ENCODE data around the gene CDC7. TPM values are rescaled to one million over a fixed set of nuclear protein-coding genes. Genes with fewer than 3 reads are reported as not detected.

Gene CDC7
- total and polyA plus RNA-seq, 9 of the 15 experiments (the other 6 are each of a cell fraction or from before 2014, with no cell fraction given) = 22.3 to 66.8 (median 44.2) TPM

DNA sequence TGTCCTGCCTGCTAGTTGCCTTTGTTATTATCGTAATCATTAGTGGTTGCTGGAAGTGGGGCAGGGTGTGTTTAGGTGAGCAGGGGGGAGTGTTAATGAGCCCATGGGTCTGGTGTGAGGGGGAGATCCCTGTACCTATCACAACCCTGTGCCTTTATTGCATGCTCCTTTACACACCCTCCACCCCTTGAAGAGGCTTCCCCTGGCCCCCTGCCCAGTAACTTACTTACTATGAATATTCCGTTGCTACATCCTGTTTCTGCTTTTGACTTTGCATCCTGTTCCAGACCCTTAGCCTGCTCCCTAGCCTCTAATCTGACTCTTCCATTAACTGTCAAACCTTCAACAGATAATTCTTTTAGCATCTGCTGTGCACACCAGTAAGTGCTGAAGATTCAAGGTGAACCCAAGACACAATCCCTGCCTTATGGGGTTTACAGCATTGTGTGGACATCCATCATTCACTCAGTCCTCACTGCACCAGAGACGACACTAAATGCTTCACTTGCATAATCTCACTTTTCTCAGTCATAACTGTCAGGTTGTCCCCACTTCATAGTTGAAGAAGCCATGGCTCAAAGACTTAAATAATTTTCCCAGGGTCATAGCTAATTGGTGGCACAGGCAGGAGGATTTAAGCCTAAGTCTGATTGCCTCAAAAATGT, 47.9 kb downstream of the CDC7 start:
- Histone ChIP-seq H3K4me3 (no peak overlapping the region), H3K9ac (ENCODE audit: insufficient read depth in 1 of 2, low read depth in 2 of 2, low read length in 2 of 2) (no peak overlapping the region), H4K20me1 (replicated peaks; ENCODE audit: control insufficient read depth, insufficient read depth, low read length) (no peaks in the 10 kb centered on the region), H2AFZ (ENCODE audit: low read depth, low read length) (no peak overlapping the region), H3K4me2 (ENCODE audit: insufficient read depth, low read length) (no peak overlapping the region), H3K9me3 (replicated peaks; ENCODE audit: control insufficient read depth, insufficient read depth, low read depth, low read length) (no peaks in the 10 kb centered on the region), H3K27me3 (ENCODE audit: control insufficient read depth in 2 of 2, insufficient read depth in 2 of 2, low read length in 2 of 2) (0 out of 5 replicates have a peak, but pooled peaks cover 0 to 6% of the 10 kb centered on the region in 2 experiments), H3K36me3 (ENCODE audit: control insufficient read depth, insufficient read depth, low read length) (no peaks in the 10 kb centered on the region), H3K79me2 (ENCODE audit: control insufficient read depth, insufficient read depth, low read length) (no peaks in the 10 kb centered on the region), H3K27ac (ENCODE audit: extremely low read depth, low read depth, low read length) (no peak overlapping the region), H3K4me1 (replicated peaks in 1 of 2; ENCODE audit: control insufficient read depth in 2 of 2, insufficient read depth in 2 of 2, low read length in 2 of 2) (peaks cover 0 to 9% of the 10 kb centered on the region in 2 experiments; a peak in 1 of 5 replicates), H3K9me1 (ENCODE audit: control insufficient read depth, insufficient read depth, low read length) (no peaks in the 10 kb centered on the region)
- CTCF ChIA-PET (ENCODE audit: low intra/inter-chr PET ratio) = no interaction called here
- no TSS peak for BruUV-seq (replicated peaks)
- intact Hi-C loops (cut with micrococcal nuclease) (no loop called here), in situ Hi-C loops (cut with MboI) (loop anchor here (25.0 kb wide), 1 partner anchor 1064 kb away; no protein-coding TSS in a partner anchor)
- TF ChIP-seq NR1H2 (CRISPR knock-in tag; IDR thresholded peaks at IDR 0.05) (no peak), RCOR1 (IDR thresholded peaks at IDR 0.05; ENCODE audit: borderline replicate concordance in 1 of 2, low read depth in 2 of 2, low read length in 2 of 2) (no peak), ZNF644 (tag; IDR thresholded peaks at IDR 0.05; ENCODE audit: low read depth) (no peak), ZC3H11A (IDR thresholded peaks at IDR 0.05; ENCODE audit: low read depth, low read length) (no peak), U2AF1 (optimal IDR thresholded peaks at IDR 0.05; ENCODE audit: low read depth, low read length) (no peak), ZNF263 (CRISPR knock-in tag; IDR thresholded peaks at IDR 0.05; ENCODE audit: borderline replicate concordance) (no peak), RAD51 (IDR thresholded peaks at IDR 0.05; ENCODE audit: borderline replicate concordance, low read depth) (no peak), ARNT (IDR thresholded peaks at IDR 0.05) (no peak), ETS2 (tag; IDR thresholded peaks at IDR 0.05; ENCODE audit: borderline replicate concordance, poor library complexity, severe bottlenecking) (no peak), ZNF408 (CRISPR knock-in tag; IDR thresholded peaks at IDR 0.05; ENCODE audit: low read depth) (no peak), ZNF79 (CRISPR knock-in tag; IDR thresholded peaks at IDR 0.05; ENCODE audit: low read depth) (no peak), ZFP36 (IDR thresholded peaks at IDR 0.05; ENCODE audit: low read depth, low read length, partially characterized antibody) (no peak)
- TF ChIP-seq, protein P1, sequence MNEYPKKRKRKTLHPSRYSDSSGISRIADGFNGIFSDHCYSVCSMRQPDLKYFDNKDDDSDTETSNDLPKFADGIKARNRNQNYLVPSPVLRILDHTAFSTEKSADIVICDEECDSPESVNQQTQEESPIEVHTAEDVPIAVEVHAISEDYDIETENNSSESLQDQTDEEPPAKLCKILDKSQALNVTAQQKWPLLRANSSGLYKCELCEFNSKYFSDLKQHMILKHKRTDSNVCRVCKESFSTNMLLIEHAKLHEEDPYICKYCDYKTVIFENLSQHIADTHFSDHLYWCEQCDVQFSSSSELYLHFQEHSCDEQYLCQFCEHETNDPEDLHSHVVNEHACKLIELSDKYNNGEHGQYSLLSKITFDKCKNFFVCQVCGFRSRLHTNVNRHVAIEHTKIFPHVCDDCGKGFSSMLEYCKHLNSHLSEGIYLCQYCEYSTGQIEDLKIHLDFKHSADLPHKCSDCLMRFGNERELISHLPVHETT (CRISPR knock-in tag; conservative IDR thresholded peaks at IDR 0.05 in 1 of 2, IDR thresholded peaks at IDR 0.05 in 1 of 2) = no peak
- ATAC-seq (no peak), DNase-seq (ENCODE audit: extremely low read depth in 1 of 4, low spot score in 3 of 4) (no peak), FAIRE-seq (no peak)
- 37% methylated on average over 3 of the region's 3 CpGs for WGBS (ENCODE audit: insufficient coverage, low coverage, missing lambda C conversion rate)
- POLR2A ChIA-PET = interaction anchor here (0.6 kb wide), 1 partner anchor 1430 kb away, joined by 4 read pairs; no protein-coding TSS in a partner anchor
